Choroid plexus epithelial cell (primary cell): ENCODE measurements around the gene TAF7L.
A peak's percentile ranks its signal among the peaks of the same experiment; 100 is the strongest.

ENCODE experiments used
- DNase-seq: peaks from one replicate; pipeline ENCODE4 v3.0.0-alpha.2; 2010; ENCODE audit warnings: low read depth
- H3K4me3 ChIP-seq: 2 replicates; pipeline ENCODE4 v1.5.1; 2011; ENCODE audit warnings: low read depth, mild to moderate bottlenecking, control low read depth, low read length, moderate library complexity
- CTCF ChIP-seq: conservative IDR thresholded peaks from 2 replicates; pipeline ENCODE4 v1.5.1; 2011; ENCODE audit warnings: low read depth, mild to moderate bottlenecking, control low read depth, inconsistent platforms, low read length, moderate library complexity

The TAF7L gene

GRCh38 chrX:101223226-101223625 lies 67.9 kb downstream of the TAF7L start:
- no peak overlapping the region for H3K4me3 ChIP-seq
- DNase-seq, result no peak
- no peak for TF ChIP-seq CTCF

- TF ChIP-seq CTCF, result no peak
- no peak overlapping the region for H3K4me3 ChIP-seq
Observed at GRCh38 chrX:101220662-101221260, 70.4 kb downstream of the TAF7L start.

GRCh38 chrX:101219864-101220346 lies 71.2 kb downstream of the TAF7L start:
- DNase-seq, result peak; percentile 49
- no peak for TF ChIP-seq CTCF
- peak overlapping the region; percentile 29 for H3K4me3 ChIP-seq

More at GRCh38 chrX:101220662-101221260, 70.4 kb downstream of the TAF7L start:
- DNase-seq, result no peak

GRCh38 chrX:101219116-101219863 lies 71.8 kb downstream of the TAF7L start, which contains the start of gene DRP2:
DRP2 (plus strand) TSS chrX:101219786; CDS start chrX:101231648, 11,862 bp downstream.
- DNase-seq, result no peak
- H3K4me3 ChIP-seq, result peak within 1 kb of the TSS; percentile 29
- TF ChIP-seq CTCF, result no peak
